Thoracic aorta (tissue), 2 donors: ENCODE data around the gene SLC48A1. TPM values are rescaled to one million over a fixed set of nuclear protein-coding genes. Genes with fewer than 3 reads are reported as not detected.

Source experiments
- ATAC-seq: fragments of 150-250 bp; one replicate; pipeline ENCODE4 v1.8.0; 2017; ENCODE audit warnings: low read depth; ENCODE audit not compliant: insufficient number of reproducible peaks, low FRiP score
- DNase-seq: peaks from one replicate; pipeline ENCODE4 v3.0.0-alpha.2; 2020; ENCODE audit warnings: low spot score
- H3K27ac ChIP-seq, 2 donors: fragments of 200-600 bp; sonication (generic); 1 replicate in 1 of 2; 2 replicates in 1 of 2; pipeline ENCODE4 v1.5.1; 2016; ENCODE audit warnings: mild to moderate bottlenecking in 2 of 2, moderate library complexity in 2 of 2
- H3K27me3 ChIP-seq: fragments of 200-600 bp; sonication (generic); replicated peaks from 2 replicates; pipeline ENCODE4 v1.6.0; 2016; ENCODE audit warnings: mild to moderate bottlenecking; ENCODE audit not compliant: insufficient read depth
- H3K36me3 ChIP-seq: fragments of 200-600 bp; sonication (generic); one replicate; pipeline ENCODE4 v1.5.1; 2016
- H3K4me1 ChIP-seq, 2 donors: fragments of 200-600 bp; sonication (generic); 1 replicate in 1 of 2; 2 replicates in 1 of 2; pipeline versions ENCODE4 v1.5.1 to v1.6.0; 2016; ENCODE audit warnings: low read depth in 2 of 2, mild to moderate bottlenecking in 1 of 2; ENCODE audit not compliant: control insufficient read depth in 1 of 2
- H3K4me3 ChIP-seq: fragments of 200-600 bp; sonication (generic); 2 replicates; pipeline ENCODE4 v1.5.1; 2016; ENCODE audit warnings: mild to moderate bottlenecking
- H3K9me3 ChIP-seq: fragments of 200-600 bp; sonication (generic); 2 replicates; pipeline ENCODE4 v1.5.1; 2016
- CTCF ChIP-seq: fragments of 200-600 bp; sonication (generic); IDR thresholded peaks from one replicate; pipeline ENCODE4 v1.5.1; 2019; ENCODE audit warnings: antibody characterized with exemption
- total RNA-seq, 2 donors: library from RNA; depleted of rRNA; stranded (reverse); fragments of >200 nt; gene quantifications; one replicate each; pipeline versions ENCODE4 v1.1.0 to v1.2.3, GENCODE V29; 2016

The SLC48A1 gene
- total RNA-seq, 2 donors from 2014 or later: 60.5 to 107 TPM

- no peaks in the 10 kb centered on the region for H3K27me3 ChIP-seq
- no peak for TF ChIP-seq CTCF
- ATAC-seq (no peak), DNase-seq (no peak)
- H3K4me3 ChIP-seq: no peak overlapping the region
- no peaks in the 10 kb centered on the region for H3K9me3 ChIP-seq
- H3K27ac ChIP-seq: no peak overlapping the region
- peaks cover under 1 to 11% of the 10 kb centered on the region in 2 donors for H3K4me1 ChIP-seq
- H3K36me3 ChIP-seq: peaks cover 30% of the 10 kb centered on the region
Observed at GRCh38 chr12:47747126-47747525, 25.9 kb upstream of the SLC48A1 start.

- peaks cover 8 to 19% of the 10 kb centered on the region in 2 donors for H3K4me1 ChIP-seq
- no peak for TF ChIP-seq CTCF
- peaks cover 30% of the 10 kb centered on the region for H3K36me3 ChIP-seq
- H3K27me3 ChIP-seq: no peaks in the 10 kb centered on the region
- H3K9me3 ChIP-seq: no peaks in the 10 kb centered on the region
- no peak overlapping the region for H3K4me3 ChIP-seq
- ATAC-seq (no peak), DNase-seq (no peak)
- H3K27ac ChIP-seq: no peak overlapping the region
Observed at GRCh38 chr12:47747596-47748506, 25.2 kb upstream of the SLC48A1 start.

GRCh38 chr12:47748507-47748828 lies 24.6 kb upstream of the SLC48A1 start:
- ATAC-seq (no peak), DNase-seq (no peak)
- H3K4me1 ChIP-seq: peaks cover 12 to 25% of the 10 kb centered on the region in 2 donors
- no peak overlapping the region for H3K27ac ChIP-seq
- H3K9me3 ChIP-seq: no peaks in the 10 kb centered on the region
- no peak for TF ChIP-seq CTCF
- H3K27me3 ChIP-seq: no peaks in the 10 kb centered on the region
- H3K36me3 ChIP-seq: peaks cover 30% of the 10 kb centered on the region
- H3K4me3 ChIP-seq: no peak overlapping the region

GRCh38 chr12:47748899-47749298 lies 24.1 kb upstream of the SLC48A1 start:
- H3K36me3 ChIP-seq: peaks cover 30% of the 10 kb centered on the region
- H3K4me1 ChIP-seq: peaks cover 16 to 29% of the 10 kb centered on the region in 2 donors
- no peaks in the 10 kb centered on the region for H3K27me3 ChIP-seq
- H3K4me3 ChIP-seq: no peak overlapping the region
- no peak for TF ChIP-seq CTCF
- ATAC-seq (no peak), DNase-seq (no peak)
- no peaks in the 10 kb centered on the region for H3K9me3 ChIP-seq
- H3K27ac ChIP-seq: no peak overlapping the region

- peaks cover 30 to 43% of the 10 kb centered on the region in 2 donors for H3K4me1 ChIP-seq
- no peak for ATAC-seq
Observed at GRCh38 chr12:47750229-47750798, 22.7 kb upstream of the SLC48A1 start.

More at GRCh38 chr12:47750229-47750798, 22.7 kb upstream of the SLC48A1 start:
- no peaks in the 10 kb centered on the region for H3K9me3 ChIP-seq
- TF ChIP-seq CTCF: no peak
- H3K36me3 ChIP-seq: peaks cover 30% of the 10 kb centered on the region
- H3K27ac ChIP-seq: no peak overlapping the region
- H3K4me3 ChIP-seq: no peak overlapping the region
- no peaks in the 10 kb centered on the region for H3K27me3 ChIP-seq
- DNase-seq: no peak
